Uterus (tissue), 4 donors: ENCODE measurements around the gene PGF. TPM values are rescaled to one million over a fixed set of nuclear protein-coding genes. Genes with fewer than 3 reads are reported as not detected.

Experiments used
- DNase-seq, 2 donors: peaks; one replicate each; pipeline ENCODE4 v3.0.0-alpha.2; 2019 to 2020
- H3K27ac ChIP-seq, 2 donors: fragments of 200-600 bp; sonication (generic); 1 replicate in 1 of 2; 2 replicates in 1 of 2; pipeline ENCODE4 v1.5.1; 2016 to 2018
- H3K27me3 ChIP-seq, 2 donors: fragments of 200-600 bp; sonication (generic); one replicate each; pipeline ENCODE4 v1.5.1; 2018 to 2019; ENCODE audit warnings: control low read depth in 1 of 2
- H3K36me3 ChIP-seq, 2 donors: fragments of 200-600 bp; sonication (generic); one replicate each; pipeline ENCODE4 v1.5.1; 2019; ENCODE audit warnings: control low read depth in 1 of 2
- H3K4me1 ChIP-seq, 2 donors: fragments of 200-600 bp; sonication (generic); one replicate each; pipeline ENCODE4 v1.5.1; 2018 to 2019; ENCODE audit warnings: control low read depth in 1 of 2
- H3K4me3 ChIP-seq, 2 donors: fragments of 200-600 bp; sonication (generic); 1 replicate in 1 of 2; 2 replicates in 1 of 2; pipeline ENCODE4 v1.5.1; 2018 to 2019; ENCODE audit warnings: mild to moderate bottlenecking in 1 of 2
- H3K9me3 ChIP-seq, 2 donors: fragments of 200-600 bp; sonication (generic); one replicate each; pipeline ENCODE4 v1.5.1; 2019; ENCODE audit warnings: control low read depth in 1 of 2
- POLR2A ChIP-seq, 2 donors: fragments of 450-650 bp; IDR thresholded peaks; one replicate each; pipeline ENCODE4 v1.6.1; 2016; ENCODE audit warnings: antibody characterized with exemption in 2 of 2, mild to moderate bottlenecking in 1 of 2, moderate library complexity in 1 of 2
- intact Hi-C: fragments of 100-400 bp; cut with DNase I; formaldehyde crosslinking; loops from one replicate; pipeline ENCODE4 v1.15.1; 2023; ENCODE audit warnings: low total_unique reads
- total RNA-seq, 4 donors: library from RNA; depleted of rRNA in 3 of 4; stranded (reverse); fragments of >200 nt in 3 of 4; gene quantifications; one replicate each; pipeline versions ENCODE4 v1.1.0 to v1.2.4, GENCODE V29; 2014 to 2023
- TF ChIP-seq, protein P1 (sequence below), 4 experiments: fragments of 200-600 bp in 2 of 4; fragments of 450-650 bp in 2 of 4; sonication (generic) in 2 of 4; IDR thresholded peaks; one replicate each; pipeline ENCODE4 v1.5.1; 2016 to 2019; ENCODE audit warnings: antibody characterized with exemption in 4 of 4, mild to moderate bottlenecking in 2 of 4, moderate library complexity in 1 of 4
- donor health status: DM: yes; HTN: yes; CAD: no.

PGF gene
- total RNA-seq, 4 donors from 2014 or later: 2.7 to 32.4 (median 15.4) TPM

DNA sequence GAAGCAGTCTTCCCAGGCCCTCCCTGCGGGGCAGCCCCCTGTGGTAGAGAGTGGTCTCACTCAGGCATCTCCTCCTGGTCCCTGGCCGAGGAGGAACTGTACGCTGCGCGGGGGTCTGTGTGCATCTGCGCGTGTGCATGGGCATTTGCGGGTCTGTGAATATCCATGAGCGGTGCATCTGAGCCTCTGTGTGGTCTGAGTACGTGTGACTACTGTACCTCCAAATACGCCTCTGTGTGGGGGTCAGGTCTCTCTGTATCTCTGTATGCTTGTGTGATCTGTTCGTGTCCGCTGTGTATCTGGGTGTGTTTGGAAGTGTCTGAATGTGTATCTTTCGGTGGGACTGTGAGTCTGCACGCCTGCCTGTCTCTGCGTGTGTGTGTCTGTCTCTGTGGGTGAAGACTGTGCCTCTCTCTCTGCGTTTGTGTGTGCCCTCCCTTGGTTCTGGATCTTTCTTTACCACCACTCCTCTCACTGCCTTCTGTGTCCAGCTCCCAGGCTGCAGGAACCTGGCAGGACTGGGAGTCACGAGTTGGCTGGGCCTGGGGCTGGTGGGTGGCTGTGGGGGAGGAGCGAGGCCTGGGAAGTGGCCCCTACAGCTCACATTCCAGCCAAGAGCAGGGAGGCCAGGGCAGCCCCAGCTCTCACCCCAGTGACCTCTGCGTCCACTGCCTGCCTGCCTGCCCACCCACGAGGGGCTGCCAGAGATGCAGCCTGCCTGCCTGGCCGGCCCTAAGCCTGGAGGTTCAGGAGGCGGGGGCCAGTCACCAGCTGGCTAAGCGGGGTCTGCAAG, 1.1 kb upstream of the PGF start:
- DNase-seq: no peak
- Histone ChIP-seq H3K4me1 (no peaks in the 10 kb centered on the region), H3K36me3 (no peaks in the 10 kb centered on the region), H3K27ac (no peak overlapping the region), H3K4me3 (no peak overlapping the region), H3K27me3 (no peaks in the 10 kb centered on the region), H3K9me3 (no peaks in the 10 kb centered on the region)
- intact Hi-C loops: no loop called here
- TF ChIP-seq POLR2A (IDR thresholded peaks at IDR 0.05): no peak
- TF ChIP-seq, protein P1, sequence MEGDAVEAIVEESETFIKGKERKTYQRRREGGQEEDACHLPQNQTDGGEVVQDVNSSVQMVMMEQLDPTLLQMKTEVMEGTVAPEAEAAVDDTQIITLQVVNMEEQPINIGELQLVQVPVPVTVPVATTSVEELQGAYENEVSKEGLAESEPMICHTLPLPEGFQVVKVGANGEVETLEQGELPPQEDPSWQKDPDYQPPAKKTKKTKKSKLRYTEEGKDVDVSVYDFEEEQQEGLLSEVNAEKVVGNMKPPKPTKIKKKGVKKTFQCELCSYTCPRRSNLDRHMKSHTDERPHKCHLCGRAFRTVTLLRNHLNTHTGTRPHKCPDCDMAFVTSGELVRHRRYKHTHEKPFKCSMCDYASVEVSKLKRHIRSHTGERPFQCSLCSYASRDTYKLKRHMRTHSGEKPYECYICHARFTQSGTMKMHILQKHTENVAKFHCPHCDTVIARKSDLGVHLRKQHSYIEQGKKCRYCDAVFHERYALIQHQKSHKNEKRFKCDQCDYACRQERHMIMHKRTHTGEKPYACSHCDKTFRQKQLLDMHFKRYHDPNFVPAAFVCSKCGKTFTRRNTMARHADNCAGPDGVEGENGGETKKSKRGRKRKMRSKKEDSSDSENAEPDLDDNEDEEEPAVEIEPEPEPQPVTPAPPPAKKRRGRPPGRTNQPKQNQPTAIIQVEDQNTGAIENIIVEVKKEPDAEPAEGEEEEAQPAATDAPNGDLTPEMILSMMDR (IDR thresholded peaks at IDR 0.05): no peak

DNA sequence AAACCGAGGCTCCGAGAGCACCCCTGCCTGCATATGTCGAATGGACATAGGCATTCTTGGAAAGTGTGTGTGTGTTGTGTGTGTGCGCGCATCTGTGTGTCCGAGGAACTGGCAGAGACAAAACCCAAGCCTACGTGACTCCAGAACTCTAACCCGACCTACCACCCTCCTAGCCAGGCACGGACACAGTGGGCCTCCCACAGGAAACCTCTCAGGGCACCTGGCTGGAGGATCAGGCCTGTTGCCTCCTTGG, 556 bp upstream of the PGF start:
- Histone ChIP-seq H3K9me3 (no peaks in the 10 kb centered on the region), H3K4me1 (no peaks in the 10 kb centered on the region), H3K4me3 (no peak overlapping the region), H3K27me3 (no peaks in the 10 kb centered on the region), H3K36me3 (no peaks in the 10 kb centered on the region), H3K27ac (no peak overlapping the region)
- DNase-seq: no peak
- TF ChIP-seq POLR2A (IDR thresholded peaks at IDR 0.05): no peak
- TF ChIP-seq, protein P1 (IDR thresholded peaks at IDR 0.05): no peak
- intact Hi-C loops: no loop called here

DNA sequence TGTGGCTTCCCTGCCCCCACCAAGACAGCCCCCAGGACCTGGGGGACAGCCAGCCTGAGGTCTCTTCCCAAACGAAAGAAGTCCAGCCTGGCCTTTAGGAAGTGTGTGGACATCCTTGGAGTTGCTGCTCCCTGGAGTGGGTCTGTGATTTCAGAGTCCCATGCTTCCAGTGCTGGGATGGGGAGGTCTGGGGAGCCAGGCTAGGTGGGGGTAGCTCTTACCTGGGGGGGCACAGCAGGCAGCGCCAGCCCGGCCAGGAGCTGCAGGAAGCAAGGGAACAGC, 509 bp downstream of the PGF start:
- Histone ChIP-seq H3K36me3 (no peaks in the 10 kb centered on the region), H3K4me3 (peak overlapping the region; percentile 33 to 40), H3K4me1 (no peaks in the 10 kb centered on the region), H3K27ac (peak overlapping the region; percentile 19 to 33), H3K27me3 (no peaks in the 10 kb centered on the region), H3K9me3 (no peaks in the 10 kb centered on the region)
- intact Hi-C loops: no loop called here
- TF ChIP-seq, protein P1 (IDR thresholded peaks at IDR 0.05): no peak
- no peak for TF ChIP-seq POLR2A (IDR thresholded peaks at IDR 0.05)
- DNase-seq: no peak

DNA sequence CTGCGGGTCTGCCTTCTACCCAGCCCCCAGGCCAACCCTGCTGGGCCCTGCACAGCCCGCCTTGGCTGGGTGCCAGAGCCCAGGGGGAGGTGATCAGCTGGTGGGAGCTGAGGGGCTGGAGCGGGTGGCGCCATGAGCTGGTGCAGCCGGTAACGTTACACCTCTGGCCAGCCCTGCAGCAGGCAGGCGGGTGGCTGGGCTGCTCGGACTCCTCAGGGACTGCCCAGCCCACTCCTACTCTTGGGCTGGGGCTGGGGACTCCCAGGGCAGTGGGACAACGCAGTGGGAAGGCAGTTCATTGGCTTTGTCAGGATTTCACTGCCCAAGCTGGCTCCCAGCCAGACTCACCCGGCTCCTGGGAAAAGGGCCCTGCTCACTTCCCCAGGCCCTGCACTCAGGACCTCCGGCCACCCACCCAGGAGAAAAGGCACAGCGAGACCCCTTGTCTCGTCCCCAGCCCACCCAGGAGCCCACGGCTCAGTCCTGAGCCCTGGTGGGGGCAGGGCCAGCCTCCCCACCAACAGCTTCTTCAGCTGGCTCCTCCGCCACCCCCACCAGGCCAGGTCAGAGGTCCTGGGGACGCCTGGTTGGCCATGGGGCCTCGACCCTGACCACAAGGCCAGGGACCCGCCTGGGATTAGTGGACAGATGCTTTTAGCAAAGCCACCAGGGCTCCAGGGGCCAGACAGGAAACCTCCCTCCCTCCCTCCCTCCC, 1.0 kb downstream of the PGF start:
- no peaks in the 10 kb centered on the region for H3K9me3 ChIP-seq
- no peak for TF ChIP-seq POLR2A (IDR thresholded peaks at IDR 0.05)
- TF ChIP-seq, protein P1 (IDR thresholded peaks at IDR 0.05): no peak
- DNase-seq: no peak
- peak overlapping the region; percentile 19 to 33 for H3K27ac ChIP-seq
- H3K36me3 ChIP-seq: no peaks in the 10 kb centered on the region
- no peaks in the 10 kb centered on the region for H3K4me1 ChIP-seq
- H3K4me3 ChIP-seq: peak overlapping the region; percentile 33 to 40
- intact Hi-C loops: no loop called here
- no peaks in the 10 kb centered on the region for H3K27me3 ChIP-seq

DNA sequence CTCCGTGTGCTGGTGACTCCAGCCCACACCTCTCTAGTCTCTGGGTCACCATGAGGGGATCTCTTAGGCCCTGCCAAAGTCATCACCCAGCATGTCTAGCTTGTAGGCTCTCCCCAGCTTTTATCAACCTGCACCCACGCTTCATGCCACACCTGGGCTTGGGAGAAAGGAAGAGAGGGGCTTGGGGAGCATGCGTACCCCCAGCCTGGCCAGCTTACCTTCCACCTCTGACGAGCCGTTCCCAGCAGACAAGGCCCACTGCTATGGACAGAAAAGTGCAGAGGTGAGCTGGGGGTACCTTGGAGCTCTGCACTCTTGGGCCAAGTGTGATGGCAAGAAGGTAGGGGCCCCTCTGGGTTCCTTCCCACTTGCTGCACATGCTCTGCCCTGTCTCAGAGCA, 1.7 kb downstream of the PGF start:
- no peaks in the 10 kb centered on the region for H3K27me3 ChIP-seq
- no peaks in the 10 kb centered on the region for H3K36me3 ChIP-seq
- TF ChIP-seq, protein P1 (IDR thresholded peaks at IDR 0.05): no peak
- no peak for TF ChIP-seq POLR2A (IDR thresholded peaks at IDR 0.05)
- H3K9me3 ChIP-seq: no peaks in the 10 kb centered on the region
- intact Hi-C loops: no loop called here
- H3K4me3 ChIP-seq: peak overlapping the region in 1 of 2 donors; percentile 33
- H3K27ac ChIP-seq: no peak overlapping the region
- no peaks in the 10 kb centered on the region for H3K4me1 ChIP-seq
- DNase-seq: no peak
